Type B pancreatic cell (in vitro differentiated cells): ENCODE data around the gene PSMG1. TPM values are rescaled to one million over a fixed set of nuclear protein-coding genes. Genes with fewer than 3 reads are reported as not detected.

ENCODE experiments used
- DNase-seq: peaks from one replicate; pipeline ENCODE4 v3.0.0; 2021; ENCODE audit warnings: mixed read lengths; ENCODE audit not compliant: unreplicated experiment; ENCODE audit errors: extremely low spot score
- H3K27ac Mint-ChIP-seq: 2 replicates; pipeline ENCODE4 v1.8.0; 2021; ENCODE audit warnings: mild to moderate bottlenecking, mixed read lengths
- H3K27me3 Mint-ChIP-seq: 2 replicates; pipeline ENCODE4 v1.8.0; 2021; ENCODE audit warnings: mixed read lengths
- H3K36me3 Mint-ChIP-seq: 2 replicates; pipeline ENCODE4 v1.8.0; 2021; ENCODE audit warnings: mixed read lengths
- H3K4me1 Mint-ChIP-seq: one replicate; pipeline ENCODE4 v1.8.0; 2021; ENCODE audit warnings: mixed read lengths; ENCODE audit not compliant: unreplicated experiment
- H3K4me3 Mint-ChIP-seq: 2 replicates; pipeline ENCODE4 v1.8.0; 2021; ENCODE audit warnings: mild to moderate bottlenecking, mixed read lengths
- H3K9me3 Mint-ChIP-seq: 2 replicates; pipeline ENCODE4 v1.8.0; 2021; ENCODE audit warnings: mixed read lengths
- CTCF ChIP-seq: fragments of 200-600 bp; sonication (generic); conservative IDR thresholded peaks from 2 replicates; pipeline ENCODE4 v1.5.0; 2021; ENCODE audit warnings: antibody characterized with exemption, mild to moderate bottlenecking
- total RNA-seq: library from RNA; stranded (reverse); gene quantifications from 2 replicates; pipeline ENCODE4 v1.2.1, GENCODE V29; 2021; ENCODE audit warnings: low replicate concordance

The PSMG1 gene
- total RNA-seq, 1 donor from 2014 or later: 60.6 TPM

GRCh38 chr21:39220150-39220549 is 36.9 kb upstream of the PSMG1 start:
- peaks cover 46% of the 10 kb centered on the region for H3K36me3 Mint-ChIP-seq
- no peaks in the 10 kb centered on the region for H3K9me3 Mint-ChIP-seq
- no peaks in the 10 kb centered on the region for H3K27me3 Mint-ChIP-seq
- H3K4me1 Mint-ChIP-seq: no peaks in the 10 kb centered on the region
- no peak overlapping the region for H3K27ac Mint-ChIP-seq
- no peak overlapping the region for H3K4me3 Mint-ChIP-seq
- no peak for TF ChIP-seq CTCF
- no peak for DNase-seq

- Mint-ChIP-seq H3K4me1 (no peaks in the 10 kb centered on the region), H3K36me3 (peaks cover 37% of the 10 kb centered on the region), H3K4me3 (no peak overlapping the region), H3K9me3 (no peaks in the 10 kb centered on the region), H3K27ac (no peak overlapping the region), H3K27me3 (no peaks in the 10 kb centered on the region)
- no peak for DNase-seq
- no peak for TF ChIP-seq CTCF
These were observed 34.8 kb upstream of the PSMG1 start for GRCh38 chr21:39218082-39218409.

- peaks cover 36% of the 10 kb centered on the region for H3K36me3 Mint-ChIP-seq
- no peaks in the 10 kb centered on the region for H3K4me1 Mint-ChIP-seq
- no peak for DNase-seq
- no peak overlapping the region for H3K27ac Mint-ChIP-seq
- no peak overlapping the region for H3K4me3 Mint-ChIP-seq
- no peak for TF ChIP-seq CTCF
- H3K9me3 Mint-ChIP-seq: no peaks in the 10 kb centered on the region
- H3K27me3 Mint-ChIP-seq: no peaks in the 10 kb centered on the region
These were observed 34.3 kb upstream of the PSMG1 start for GRCh38 chr21:39217356-39218081.

GRCh38 chr21:39216290-39216689 is 33.0 kb upstream of the PSMG1 start:
- H3K9me3 Mint-ChIP-seq: no peaks in the 10 kb centered on the region
- DNase-seq: no peak
- no peaks in the 10 kb centered on the region for H3K27me3 Mint-ChIP-seq
- H3K36me3 Mint-ChIP-seq: peaks cover 34% of the 10 kb centered on the region
- no peak for TF ChIP-seq CTCF
- H3K4me1 Mint-ChIP-seq: no peaks in the 10 kb centered on the region
- no peak overlapping the region for H3K27ac Mint-ChIP-seq
- H3K4me3 Mint-ChIP-seq: no peak overlapping the region

GRCh38 chr21:39215078-39215477 is 31.8 kb upstream of the PSMG1 start:
- no peak for DNase-seq
- Mint-ChIP-seq H3K27me3 (no peaks in the 10 kb centered on the region), H3K4me3 (no peak overlapping the region), H3K27ac (no peak overlapping the region), H3K36me3 (peaks cover 36% of the 10 kb centered on the region), H3K9me3 (no peaks in the 10 kb centered on the region), H3K4me1 (no peaks in the 10 kb centered on the region)
- TF ChIP-seq CTCF: no peak

- no peaks in the 10 kb centered on the region for H3K27me3 Mint-ChIP-seq
- peaks cover 43% of the 10 kb centered on the region for H3K36me3 Mint-ChIP-seq
- no peaks in the 10 kb centered on the region for H3K4me1 Mint-ChIP-seq
- DNase-seq: no peak
- TF ChIP-seq CTCF: no peak
- no peak overlapping the region for H3K4me3 Mint-ChIP-seq
- H3K27ac Mint-ChIP-seq: no peak overlapping the region
- H3K9me3 Mint-ChIP-seq: no peaks in the 10 kb centered on the region
These were observed 26.1 kb upstream of the PSMG1 start for GRCh38 chr21:39209334-39209688.
